HG02642 (cell line): ENCODE results near the gene P3H3.

Source experiments
- ATAC-seq: cut with Tn5 transposase; IDR thresholded peaks from one replicate; pipeline ENCODE4 v1.9.1; 2021; ENCODE audit warnings: mild to moderate bottlenecking; ENCODE audit not compliant: unreplicated experiment, poor library complexity

P3H3 gene

GRCh38 chr12:6825398-6826124 lies 2.6 kb upstream of the P3H3 start:
- ATAC-seq: peak; percentile 41

DNA sequence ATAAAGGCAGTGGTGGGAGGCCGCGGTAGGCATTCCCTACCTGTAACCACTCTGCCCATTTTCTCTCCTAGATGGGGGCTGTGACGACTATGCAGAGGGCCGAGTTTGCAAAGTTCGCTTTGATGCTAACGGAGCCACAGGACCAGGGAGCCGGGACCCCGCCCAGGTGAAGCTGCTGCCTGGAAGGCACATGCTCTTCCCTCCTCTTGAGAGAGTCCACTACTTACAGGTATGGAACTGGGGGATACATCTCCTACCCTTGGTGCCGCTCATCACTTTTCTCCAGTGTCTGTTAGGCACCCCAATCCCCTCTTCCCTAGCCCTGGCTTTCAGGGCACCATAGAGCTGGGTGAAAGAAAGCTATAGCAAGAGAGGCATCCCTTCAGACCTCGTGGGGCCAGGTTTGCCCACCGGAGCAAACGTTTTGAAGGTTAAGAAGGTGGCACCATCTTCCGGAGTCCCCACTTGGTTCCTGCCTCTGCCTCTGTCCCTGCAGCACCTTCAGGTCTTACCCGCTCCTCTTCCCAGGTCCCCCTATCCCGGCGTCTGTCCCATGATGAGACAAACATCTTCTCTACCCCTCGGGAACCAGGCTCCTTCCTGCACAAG lies 2.0 kb upstream of the P3H3 start:
- no peak for ATAC-seq

DNA sequence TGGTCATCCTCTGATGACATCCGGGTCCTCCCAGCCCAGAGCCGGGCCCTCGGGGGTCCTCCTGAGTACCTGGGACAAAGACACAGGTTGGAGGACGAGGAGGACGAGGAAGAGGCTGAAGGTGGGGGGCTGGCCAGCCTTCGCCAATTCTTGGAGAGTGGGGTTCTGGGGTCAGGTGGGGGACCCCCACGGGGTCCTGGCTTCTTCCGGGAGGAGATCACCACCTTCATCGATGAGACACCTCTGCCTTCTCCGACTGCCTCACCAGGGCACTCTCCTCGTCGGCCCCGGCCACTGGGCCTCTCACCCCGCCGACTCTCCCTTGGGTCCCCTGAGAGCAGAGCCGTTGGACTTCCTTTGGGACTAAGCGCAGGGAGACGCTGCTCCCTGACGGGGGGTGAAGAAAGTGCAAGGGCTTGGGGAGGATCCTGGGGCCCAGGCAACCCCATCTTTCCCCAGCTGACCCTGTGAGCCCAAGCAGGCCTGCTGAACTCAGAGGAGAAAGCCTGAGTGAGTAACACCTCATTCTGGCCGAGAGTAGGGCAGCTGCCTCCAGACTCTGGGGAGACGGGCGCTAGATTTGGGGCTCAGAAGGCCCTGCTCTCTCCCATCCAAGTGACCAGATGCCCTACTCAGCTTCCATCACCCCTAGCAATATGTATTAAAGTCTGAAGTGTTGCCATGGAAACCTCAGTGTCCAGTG lies 1.3 kb upstream of the P3H3 start:
- ATAC-seq: no peak

- no peak for ATAC-seq
Measured at GRCh38 chr12:6827437-6827911, 733 bp upstream of the P3H3 start.

DNA sequence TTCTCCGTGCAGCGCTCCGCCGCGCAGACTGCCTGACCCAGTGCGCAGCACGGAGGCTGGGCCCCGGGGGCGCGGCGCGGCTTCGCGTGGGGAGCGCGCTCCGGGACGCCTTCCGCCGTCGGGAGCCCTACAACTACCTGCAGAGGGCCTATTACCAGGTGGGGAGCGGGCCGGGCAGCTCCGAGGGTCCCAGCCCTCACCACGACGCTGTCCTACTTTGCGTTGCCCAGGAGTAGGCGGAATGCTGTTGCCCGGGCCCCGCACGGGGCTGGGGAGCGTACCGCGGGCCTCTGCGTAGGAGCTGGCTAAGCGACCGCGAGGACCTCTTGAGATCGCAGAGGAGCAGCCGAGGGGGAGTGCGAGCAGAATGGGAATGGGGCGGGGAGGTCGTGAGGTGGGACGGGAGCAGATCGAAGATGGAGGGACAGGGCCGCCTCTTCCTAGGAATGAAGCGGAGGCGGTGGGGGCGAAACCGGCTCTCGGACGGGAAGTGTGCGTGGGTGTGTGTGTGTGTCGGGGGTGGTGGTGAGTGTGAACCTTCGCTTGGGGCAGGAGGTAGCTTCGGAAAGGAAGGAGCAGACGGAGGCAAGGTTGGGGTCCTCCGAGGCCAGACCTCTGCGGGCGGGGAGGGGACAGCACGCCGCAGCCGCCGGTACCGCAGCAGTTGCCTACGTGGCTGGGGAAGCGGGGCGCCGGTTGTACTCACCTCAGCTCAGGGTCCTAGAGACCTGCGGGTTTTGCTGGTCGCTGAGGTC lies 751 bp downstream of the P3H3 start:
- ATAC-seq: no peak

DNA sequence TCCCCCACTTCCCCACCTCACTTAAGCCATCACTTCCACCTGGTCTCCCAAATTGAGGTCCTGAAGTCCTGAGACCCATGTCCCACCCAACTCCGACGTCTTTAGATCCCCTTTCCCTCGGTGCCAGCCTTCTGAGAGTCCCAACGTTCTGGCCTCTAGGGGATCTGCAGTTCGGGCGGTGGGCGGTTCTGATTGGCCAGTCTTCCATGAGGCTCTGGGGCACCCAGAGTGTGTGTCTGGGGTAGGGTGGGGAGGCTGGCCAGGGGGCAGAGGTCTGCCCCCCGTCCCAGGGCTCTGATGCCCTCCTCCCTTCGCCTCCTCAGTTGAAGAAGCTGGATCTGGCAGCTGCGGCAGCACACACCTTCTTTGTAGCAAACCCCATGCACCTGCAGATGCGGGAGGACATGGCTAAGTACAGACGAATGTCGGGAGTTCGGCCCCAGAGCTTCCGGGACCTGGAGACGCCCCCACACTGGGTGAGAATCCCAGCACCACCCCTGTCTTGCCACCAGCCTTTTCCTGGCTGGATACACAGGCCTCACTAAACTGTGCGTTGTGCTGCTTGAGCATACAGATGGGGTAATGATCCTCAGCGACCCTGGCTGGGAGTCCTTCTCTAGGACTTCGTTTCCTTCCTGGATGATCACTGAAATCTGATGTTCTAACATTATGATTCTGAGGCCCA lies 1.5 kb downstream of the P3H3 start:
- no peak for ATAC-seq

GRCh38 chr12:6830286-6830890 lies 2.2 kb downstream of the P3H3 start:
- no peak for ATAC-seq

DNA sequence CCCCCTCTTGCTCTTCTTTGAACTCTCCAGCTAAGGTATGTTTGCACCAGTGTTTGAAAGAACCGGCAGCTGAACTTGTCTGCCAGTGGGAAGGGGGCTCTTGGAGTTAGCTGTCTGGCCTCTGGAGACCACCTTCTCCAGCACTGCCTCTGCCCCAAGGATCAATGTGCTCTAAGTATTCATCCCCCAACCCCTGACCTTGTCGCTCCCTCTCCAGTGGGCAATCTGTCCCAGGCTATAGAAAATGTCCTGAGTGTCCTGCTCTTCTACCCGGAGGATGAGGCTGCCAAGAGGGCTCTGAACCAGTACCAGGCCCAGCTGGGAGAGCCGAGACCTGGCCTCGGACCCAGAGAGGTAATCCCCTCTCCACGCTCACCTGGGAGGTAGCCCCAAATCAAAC lies 2.8 kb downstream of the P3H3 start:
- ATAC-seq: no peak

GRCh38 chr12:6831450-6831995 lies 3.3 kb downstream of the P3H3 start:
- ATAC-seq: no peak

GRCh38 chr12:6832125-6832524 lies 3.9 kb downstream of the P3H3 start:
- no peak for ATAC-seq

DNA sequence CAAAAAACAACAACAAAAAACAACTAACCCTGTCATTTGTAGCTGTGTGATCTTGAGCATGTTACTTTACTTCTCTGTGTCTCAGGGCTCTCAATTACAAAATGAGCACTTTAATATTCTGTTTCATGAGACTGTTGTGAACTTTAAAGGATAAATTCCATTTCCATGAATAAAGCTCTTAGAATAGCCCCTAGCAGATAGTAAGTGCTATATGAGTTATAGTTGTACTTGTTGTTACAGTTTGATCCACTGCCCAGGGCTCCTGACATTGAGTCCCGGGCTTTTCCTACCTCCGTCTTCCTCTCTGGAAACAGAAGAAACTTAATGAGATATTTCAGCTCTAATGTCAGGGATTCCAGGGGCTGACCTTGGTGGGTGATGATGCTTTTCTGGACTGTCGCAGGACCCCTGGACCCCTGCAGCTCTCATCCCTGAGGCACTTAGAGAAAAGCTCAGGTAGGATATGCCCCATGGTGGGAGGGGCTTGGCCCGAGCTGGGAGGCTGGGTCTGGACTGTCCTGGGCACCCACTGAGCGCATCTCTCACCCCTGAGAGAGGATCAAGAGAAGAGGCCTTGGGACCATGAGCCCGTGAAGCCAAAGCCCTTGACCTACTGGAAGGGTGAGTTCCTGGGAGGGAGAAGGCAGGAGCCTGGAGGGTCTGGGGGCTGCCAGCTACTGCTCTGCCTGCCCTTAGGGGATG lies 5.1 kb downstream of the P3H3 start:
- no peak for ATAC-seq

DNA sequence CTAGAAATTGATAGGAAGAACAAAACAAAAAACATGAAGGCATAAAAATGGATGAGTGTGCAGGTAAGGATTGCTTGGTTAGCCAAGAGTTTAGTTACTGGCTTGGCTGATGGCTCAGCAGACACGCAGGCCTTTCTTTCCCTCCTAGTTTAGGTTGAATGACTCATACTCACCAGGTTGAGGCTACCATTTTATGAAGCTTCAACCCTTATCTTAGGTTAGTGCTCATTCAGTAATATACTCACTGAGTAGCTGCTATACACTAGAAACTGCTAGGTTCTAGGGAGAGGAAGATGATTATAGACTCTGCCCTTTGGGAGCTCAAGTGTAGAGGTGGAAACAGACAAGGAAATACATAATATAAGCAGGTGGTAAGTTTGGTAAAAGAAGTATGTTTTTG lies 6.0 kb downstream of the P3H3 start:
- ATAC-seq: no peak

DNA sequence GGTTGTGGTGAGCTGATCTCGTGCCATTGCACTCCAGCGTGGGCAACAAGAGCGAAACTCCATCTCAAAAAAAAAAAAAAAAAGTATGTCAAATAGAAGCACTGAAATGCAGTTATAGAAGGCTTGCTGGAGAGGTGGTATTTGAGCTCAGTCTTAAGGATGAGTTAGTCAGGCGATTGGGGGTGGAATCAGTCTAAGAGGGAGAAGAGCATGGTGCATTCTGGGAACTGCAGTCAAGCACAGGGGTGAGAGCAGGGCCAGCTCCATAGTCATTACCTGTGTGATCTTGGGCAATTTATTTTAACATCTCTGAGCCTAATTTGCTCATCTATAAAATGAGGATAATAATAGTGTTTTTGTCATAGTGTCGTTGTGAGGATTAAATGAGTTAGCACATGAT lies 6.7 kb downstream of the P3H3 start:
- no peak for ATAC-seq

DNA sequence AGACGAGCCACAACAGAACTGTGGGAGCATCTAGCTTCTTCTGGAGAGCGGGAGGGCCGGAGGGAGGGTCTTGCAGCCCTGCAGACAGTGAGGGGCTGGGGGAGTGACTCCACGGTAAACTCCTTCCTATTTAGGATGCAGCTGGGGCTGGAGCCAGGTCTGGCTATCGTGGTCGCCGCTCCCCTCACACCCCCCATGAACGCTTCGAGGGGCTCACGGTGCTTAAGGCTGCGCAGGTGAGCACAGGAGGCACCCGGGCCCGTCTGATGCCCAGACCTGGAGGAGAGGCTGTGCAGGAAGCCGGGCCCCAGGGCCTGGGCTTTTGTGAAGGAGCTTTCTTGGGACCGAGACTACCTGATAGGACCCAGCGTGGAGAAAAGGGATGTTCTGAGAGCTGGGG lies 8.6 kb downstream of the P3H3 start:
- no peak for ATAC-seq

DNA sequence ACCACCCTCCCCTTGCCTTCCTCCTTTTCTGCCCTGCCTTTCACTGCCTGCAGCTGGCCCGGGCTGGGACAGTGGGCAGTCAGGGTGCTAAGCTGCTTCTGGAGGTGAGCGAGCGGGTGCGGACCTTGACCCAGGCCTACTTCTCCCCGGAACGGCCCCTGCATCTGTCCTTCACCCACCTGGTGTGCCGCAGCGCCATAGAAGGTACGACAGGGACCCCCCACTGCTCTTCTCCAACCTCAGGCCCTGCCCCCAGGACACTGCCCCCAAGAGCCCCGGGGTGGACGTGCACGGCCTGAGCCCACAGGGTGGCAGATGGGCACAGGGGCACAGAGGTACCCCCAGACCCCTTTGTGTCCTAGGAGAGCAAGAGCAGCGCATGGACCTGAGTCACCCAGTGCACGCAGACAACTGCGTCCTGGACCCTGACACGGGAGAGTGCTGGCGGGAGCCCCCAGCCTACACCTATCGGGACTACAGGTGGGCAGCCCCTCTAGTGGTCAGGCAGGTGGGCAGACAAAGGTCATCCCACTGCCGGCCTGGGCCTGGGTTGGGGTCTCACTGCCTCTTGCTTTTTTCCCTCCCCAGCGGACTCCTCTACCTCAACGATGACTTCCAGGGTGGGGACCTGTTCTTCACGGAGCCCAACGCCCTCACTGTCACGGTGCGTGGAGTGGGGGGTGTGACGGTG lies 9.3 kb downstream of the P3H3 start:
- ATAC-seq: no peak

DNA sequence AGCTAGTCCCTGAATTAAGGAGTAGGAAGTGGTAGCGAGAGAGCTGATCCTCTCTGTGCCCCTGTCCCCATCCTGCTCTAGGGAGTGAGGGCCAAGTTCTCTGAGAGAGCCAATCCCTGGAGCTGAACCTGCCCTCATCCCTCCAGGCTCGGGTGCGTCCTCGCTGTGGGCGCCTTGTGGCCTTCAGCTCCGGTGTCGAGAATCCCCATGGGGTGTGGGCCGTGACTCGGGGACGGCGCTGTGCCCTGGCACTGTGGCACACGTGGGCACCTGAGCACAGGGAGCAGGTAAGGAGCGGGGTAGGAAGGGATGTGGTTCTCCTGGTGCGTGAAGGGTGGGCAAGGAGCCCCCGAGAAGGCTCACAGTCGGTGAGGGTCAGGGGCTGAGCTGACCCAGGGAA lies 10.6 kb downstream of the P3H3 start:
- ATAC-seq: no peak

DNA sequence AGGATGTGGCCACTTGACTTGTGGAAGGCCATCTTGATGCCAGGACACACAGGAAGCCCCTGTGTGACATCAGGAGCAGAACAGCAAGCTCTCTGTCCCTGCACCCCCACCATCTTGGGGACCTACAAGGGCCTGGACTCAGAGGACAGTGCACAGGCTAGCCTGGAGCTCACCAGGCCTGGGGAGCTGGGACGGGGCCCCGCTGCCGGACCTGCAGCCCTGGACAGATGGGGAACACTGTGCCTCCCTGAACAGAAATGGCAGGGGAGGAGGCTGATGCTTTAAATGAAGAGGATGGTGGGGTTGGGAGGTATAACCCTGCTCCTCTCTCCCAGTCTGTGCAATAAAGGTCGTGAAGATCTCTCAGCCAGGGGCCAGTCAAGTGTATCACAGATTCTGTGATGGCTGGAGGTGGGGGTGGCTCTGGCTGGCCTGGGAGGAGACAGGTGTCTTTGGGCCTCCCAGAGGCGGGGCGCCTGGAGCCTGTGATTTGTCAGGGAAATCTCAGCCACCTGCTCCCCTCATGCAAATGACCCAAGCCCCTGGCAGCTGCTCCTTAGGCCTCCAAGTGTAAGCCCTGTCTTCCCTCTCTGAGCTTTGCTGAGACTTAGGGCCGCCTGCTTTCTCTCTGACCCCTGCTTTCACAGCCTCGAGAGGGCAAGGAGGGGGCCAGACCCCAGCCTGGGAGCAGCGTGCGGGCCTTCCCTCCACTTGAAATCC lies 11.4 kb downstream of the P3H3 start:
- ATAC-seq: peak; percentile 87

GRCh38 chr12:6840330-6840729 lies 12.1 kb downstream of the P3H3 start:
- ATAC-seq: no peak
